Smooth muscle cell of trachea (primary cell): ENCODE results near the gene TSPAN9. TPM values are rescaled to one million over a fixed set of nuclear protein-coding genes. Genes with fewer than 3 reads are reported as not detected.

Experiments
- total RNA-seq: library from RNA; depleted of rRNA; stranded (reverse); fragments of >200 nt; gene quantifications from 2 replicates; pipeline ENCODE4 v1.2.1, GENCODE V29; 2014

Gene TSPAN9, protein sequence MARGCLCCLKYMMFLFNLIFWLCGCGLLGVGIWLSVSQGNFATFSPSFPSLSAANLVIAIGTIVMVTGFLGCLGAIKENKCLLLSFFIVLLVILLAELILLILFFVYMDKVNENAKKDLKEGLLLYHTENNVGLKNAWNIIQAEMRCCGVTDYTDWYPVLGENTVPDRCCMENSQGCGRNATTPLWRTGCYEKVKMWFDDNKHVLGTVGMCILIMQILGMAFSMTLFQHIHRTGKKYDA
- total RNA-seq = 14.5 and 42.2 TPM in 2 replicates

DNA sequence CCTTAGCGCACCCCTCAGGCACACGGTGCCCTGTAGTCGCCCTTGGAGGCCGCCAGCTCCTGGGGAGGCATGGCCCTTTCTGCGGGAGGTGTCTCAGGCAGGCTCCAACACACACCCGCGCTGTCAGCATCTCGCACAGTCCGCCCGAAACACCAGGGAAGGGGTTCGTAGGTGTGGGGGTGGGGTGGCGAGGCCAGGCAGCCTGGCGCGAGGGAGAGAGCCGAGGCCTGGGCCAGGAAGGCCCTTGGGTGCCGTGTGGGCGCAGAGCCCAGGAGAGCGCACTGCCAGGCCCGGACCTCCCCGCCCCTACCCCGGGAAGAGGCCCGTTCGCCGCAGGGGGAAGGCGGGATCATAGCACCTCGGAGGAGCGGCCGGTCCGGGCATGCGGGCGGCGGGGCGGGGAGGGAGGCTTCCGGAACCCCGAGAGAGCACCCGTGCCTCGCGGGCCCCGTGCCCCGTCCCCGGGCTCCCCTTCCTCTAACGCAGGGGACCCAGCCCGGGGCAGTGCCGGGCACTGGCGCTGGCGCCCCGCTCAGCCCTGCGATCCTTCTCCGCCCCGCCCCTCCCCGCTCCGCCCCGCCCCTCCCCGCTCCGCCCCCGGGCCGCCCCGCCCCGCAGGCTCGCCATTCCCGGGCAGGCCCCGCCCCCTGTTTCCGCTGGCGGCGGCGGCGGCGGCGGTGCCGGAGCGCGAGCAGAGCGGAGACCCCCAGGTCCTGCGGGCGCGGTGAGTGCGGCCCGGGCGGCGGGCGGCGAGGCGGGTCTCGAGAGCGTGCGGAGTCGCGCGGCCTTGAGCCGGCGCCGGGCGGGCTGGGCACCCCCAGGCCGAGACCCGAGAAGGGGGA, at the start of gene TSPAN9:
Gene TSPAN9, plus strand, starts transcription at position 650 of the 842 bp plus-strand sequence. CDS start 123,815 bp downstream, outside the sequence.

Other genes starting within 250 kb of the TSPAN9 start
- 0.15 and 0.50 TPM in 2 replicates for gene NRIP2, start 242.3 kb upstream of the TSPAN9 start, total RNA-seq
- not detected in 2 replicates for gene TEX52, start 220.3 kb upstream of the TSPAN9 start, total RNA-seq
- gene FOXM1, start 200.2 kb upstream of the TSPAN9 start, total RNA-seq = 2.8 and 22.5 TPM in 2 replicates
- 18.9 and 24.9 TPM in 2 replicates for gene RHNO1, start 200.2 kb upstream of the TSPAN9 start, total RNA-seq
- 33.1 and 33.9 TPM in 2 replicates for gene TULP3, start 186.5 kb upstream of the TSPAN9 start, total RNA-seq
- 5.7 and 8.8 TPM in 2 replicates for gene TEAD4, start 118.0 kb upstream of the TSPAN9 start, total RNA-seq